ENCODE measurements around the gene LAX1. TPM values are rescaled to one million over a fixed set of nuclear protein-coding genes. Genes with fewer than 3 reads are reported as not detected.
"Not testable (repeated sequence)": the region's sequence is repeated elsewhere in the genome, so short reads cannot be mapped to it uniquely, and the experiment has no call there.

The LAX1 gene
- total RNA-seq, 1 donor from 2014 or later = 1.2 TPM

- DNase-seq = peak; percentile 80
Observed at GRCh38 chr1:203769505-203770343, 4.7 kb downstream of the LAX1 start.

- DNase-seq = no peak
Observed at GRCh38 chr1:203771901-203772301, 6.9 kb downstream of the LAX1 start.

- DNase-seq = no peak
Observed at GRCh38 chr1:203772836-203773235, 7.9 kb downstream of the LAX1 start.

- DNase-seq = no peak
Observed at GRCh38 chr1:203776636-203777035, 11.7 kb downstream of the LAX1 start.

- no peak for DNase-seq
Observed at GRCh38 chr1:203777596-203777995, 12.6 kb downstream of the LAX1 start.

- DNase-seq = no peak
Observed at GRCh38 chr1:203778146-203778545, 13.2 kb downstream of the LAX1 start.

GRCh38 chr1:203778789-203779188, 13.8 kb downstream of the LAX1 start:
- DNase-seq = no peak

- DNase-seq = no peak
Observed at GRCh38 chr1:203781962-203782361, 17.0 kb downstream of the LAX1 start.

- no peak for DNase-seq
Observed at GRCh38 chr1:203789966-203790365, 25.0 kb downstream of the LAX1 start.

GRCh38 chr1:203791498-203791897, 26.5 kb downstream of the LAX1 start:
- DNase-seq = no peak

- DNase-seq = no peak
Observed at GRCh38 chr1:203792486-203792885, 27.5 kb downstream of the LAX1 start.

- DNase-seq = not testable (repeated sequence)
Observed at GRCh38 chr1:203793561-203793960, 28.6 kb downstream of the LAX1 start.

- peak; percentile 50 for DNase-seq
Observed at GRCh38 chr1:203794764-203795440, 29.9 kb downstream of the LAX1 start.

- DNase-seq = peak; percentile 97
Observed at GRCh38 chr1:203795441-203796235, 30.7 kb downstream of the LAX1 start, which contains the start of the genes ZBED6 and ZC3H11A. TSS of gene ZBED6 (plus strand) at chr1:203795623. CDS start at chr1:203797523, 1,900 bp downstream. TSS of gene ZC3H11A (plus strand) at chr1:203795623. CDS start at chr1:203817071, 21,448 bp downstream.

GRCh38 chr1:203796236-203796605, 31.2 kb downstream of the LAX1 start:
- DNase-seq = peak; percentile 43

GRCh38 chr1:203797216-203797615, 32.2 kb downstream of the LAX1 start:
- no peak for DNase-seq

GRCh38 chr1:203797948-203798655, 33.1 kb downstream of the LAX1 start:
- no peak for DNase-seq

- no peak for DNase-seq
Observed at GRCh38 chr1:203799157-203799556, 34.2 kb downstream of the LAX1 start.

- DNase-seq = no peak
Observed at GRCh38 chr1:203799971-203800370, 35.0 kb downstream of the LAX1 start.

- DNase-seq = no peak
Observed at GRCh38 chr1:203805689-203806088, 40.7 kb downstream of the LAX1 start.

- no peak for DNase-seq
Observed at GRCh38 chr1:203807196-203807595, 42.2 kb downstream of the LAX1 start.

All from skin of body (tissue), 2 donors.